Smooth muscle cell (in vitro differentiated cells): ENCODE measurements around the gene STRADB. TPM values are rescaled to one million over a fixed set of nuclear protein-coding genes. Genes with fewer than 3 reads are reported as not detected.
A peak's percentile ranks its signal among the peaks of the same experiment; 100 is the strongest.

Experiments
- DNase-seq: peaks from one replicate; lab custom pipeline; 2025; ENCODE audit not compliant: unreplicated experiment; lab: John Stamatoyannopoulos, UW
- H2AFZ ChIP-seq: fragments of 200-600 bp; sonication (generic); 2 replicates; pipeline ENCODE4 v1.6.0; 2016; ENCODE audit warnings: antibody characterized with exemption, low read depth, mild to moderate bottlenecking
- H3F3A ChIP-seq: fragments of 200-600 bp; sonication (generic); 2 replicates; pipeline ENCODE4 v1.6.0; 2017; ENCODE audit warnings: antibody characterized with exemption, low read depth
- H3K27ac ChIP-seq: fragments of 200-600 bp; sonication (generic); 2 replicates; pipeline ENCODE4 v1.5.1; 2016; ENCODE audit warnings: low read depth, mild to moderate bottlenecking
- H3K27me3 ChIP-seq: fragments of 200-600 bp; sonication (generic); 2 replicates; pipeline ENCODE4 v1.6.1; 2016; ENCODE audit warnings: low read depth, mild to moderate bottlenecking
- H3K36me3 ChIP-seq: fragments of 200-600 bp; sonication (generic); 2 replicates; pipeline ENCODE4 v1.5.1; 2016; ENCODE audit warnings: low read depth
- H3K4me1 ChIP-seq: fragments of 200-600 bp; sonication (generic); 2 replicates; pipeline ENCODE4 v1.5.1; 2016; ENCODE audit warnings: low read depth
- H3K4me2 ChIP-seq: fragments of 200-600 bp; sonication (generic); 2 replicates; pipeline ENCODE4 v1.6.0; 2016; ENCODE audit warnings: mild to moderate bottlenecking
- H3K4me3 ChIP-seq: fragments of 200-600 bp; sonication (generic); 2 replicates; pipeline ENCODE4 v1.5.1; 2016; ENCODE audit warnings: mild to moderate bottlenecking
- H3K79me2 ChIP-seq: fragments of 200-600 bp; sonication (generic); 2 replicates; pipeline ENCODE4 v1.6.0; 2016; ENCODE audit warnings: low read depth, mild to moderate bottlenecking
- H3K9ac ChIP-seq: fragments of 200-600 bp; sonication (generic); 2 replicates; pipeline ENCODE4 v1.6.0; 2016; ENCODE audit warnings: low read depth
- H3K9me3 ChIP-seq: fragments of 200-600 bp; sonication (generic); replicated peaks from 2 replicates; pipeline ENCODE4 v1.5.1; 2016; ENCODE audit warnings: low read depth
- H4K20me1 ChIP-seq: fragments of 200-600 bp; sonication (generic); 2 replicates; pipeline ENCODE4 v1.6.0; 2016; ENCODE audit warnings: low read depth
- CTCF ChIP-seq: fragments of 200-600 bp; sonication (generic); IDR thresholded peaks from 2 replicates; pipeline ENCODE4 v1.5.1; 2017; ENCODE audit warnings: borderline replicate concordance, mild to moderate bottlenecking, antibody characterized with exemption; ENCODE audit not compliant: insufficient read depth, poor library complexity, severe bottlenecking
- WGBS: methylation state at CpG from one replicate; pipeline ENCODE4 v1.1.7; 2016; ENCODE audit warnings: low lambda C conversion rate; 5-methylcytosine and 5-hydroxymethylcytosine counted together
- polyA plus RNA-seq: library from polyadenylated mRNA; unstranded; fragments of >200 nt; fragmentation: Nextera tagmentation; extraction: Ambion mirVana; gene quantifications from 2 replicates; pipeline ENCODE4 v1.2.1, GENCODE V29; 2016
- total RNA-seq: library from RNA; depleted of rRNA; stranded (reverse); fragments of >200 nt; gene quantifications from 2 replicates; pipeline ENCODE4 v1.2.3, GENCODE V29; 2014

The STRADB gene
- total and polyA plus RNA-seq, 2 experiments from 2014 or later = 15.8 to 20.5 TPM

GRCh38 chr2:201403880-201404279, 47.7 kb upstream of the STRADB start:
- no peak for DNase-seq
- WGBS = 86% methylated on average over 3 of the region's 3 CpGs
- Histone ChIP-seq H3K27me3 (no peaks in the 10 kb centered on the region), H3K27ac (peak overlapping the region; percentile 53), H3K9me3 (no peaks in the 10 kb centered on the region), H3F3A (no peaks in the 10 kb centered on the region), H3K4me2 (peak overlapping the region; percentile 42), H4K20me1 (peaks cover 14% of the 10 kb centered on the region), H3K79me2 (peaks cover 40% of the 10 kb centered on the region), H2AFZ (no peak overlapping the region), H3K36me3 (no peaks in the 10 kb centered on the region), H3K9ac (no peak overlapping the region), H3K4me1 (peaks cover 19% of the 10 kb centered on the region), H3K4me3 (no peak overlapping the region)
- no peak for TF ChIP-seq CTCF

- Histone ChIP-seq H3F3A (no peaks in the 10 kb centered on the region), H2AFZ (no peak overlapping the region), H3K4me3 (no peak overlapping the region), H3K27ac (peak overlapping the region; percentile 53), H3K27me3 (no peaks in the 10 kb centered on the region), H3K4me2 (peak overlapping the region; percentile 42), H3K9ac (no peak overlapping the region), H3K4me1 (peaks cover 19% of the 10 kb centered on the region), H3K79me2 (peaks cover 34% of the 10 kb centered on the region), H3K36me3 (no peaks in the 10 kb centered on the region), H4K20me1 (peaks cover 14% of the 10 kb centered on the region), H3K9me3 (no peaks in the 10 kb centered on the region)
- DNase-seq = no peak
- 18% methylated on average over 3 of the region's 3 CpGs for WGBS
- TF ChIP-seq CTCF = no peak
Measured at GRCh38 chr2:201404699-201405280, 46.8 kb upstream of the STRADB start.

- Histone ChIP-seq H3K27ac (peak overlapping the region; percentile 65), H3K9me3 (no peaks in the 10 kb centered on the region), H3K79me2 (peaks cover 27% of the 10 kb centered on the region), H3K4me2 (peak overlapping the region; percentile 81), H3K27me3 (no peaks in the 10 kb centered on the region), H3K4me3 (peak overlapping the region; percentile 19), H3K36me3 (no peaks in the 10 kb centered on the region), H3F3A (no peaks in the 10 kb centered on the region), H2AFZ (no peak overlapping the region), H3K4me1 (peaks cover 19% of the 10 kb centered on the region), H4K20me1 (peaks cover 14% of the 10 kb centered on the region), H3K9ac (peak overlapping the region; percentile 10)
- DNase-seq = no peak
- 32% methylated on average over 3 of the region's 3 CpGs for WGBS
- TF ChIP-seq CTCF = no peak
Measured at GRCh38 chr2:201406077-201406662, 45.4 kb upstream of the STRADB start.

GRCh38 chr2:201407265-201407664, 44.3 kb upstream of the STRADB start:
- no peak overlapping the region for H2AFZ ChIP-seq

More at GRCh38 chr2:201407265-201407664, 44.3 kb upstream of the STRADB start:
- no peaks in the 10 kb centered on the region for H3K27me3 ChIP-seq
- no peaks in the 10 kb centered on the region for H3K9me3 ChIP-seq
- H3F3A ChIP-seq = no peaks in the 10 kb centered on the region
- 89% methylated on average over 2 of the region's 2 CpGs for WGBS
- peaks cover 19% of the 10 kb centered on the region for H3K4me1 ChIP-seq
- H3K9ac ChIP-seq = no peak overlapping the region
- H3K4me3 ChIP-seq = peak overlapping the region; percentile 19
- peak overlapping the region; percentile 81 for H3K4me2 ChIP-seq
- H3K36me3 ChIP-seq = no peaks in the 10 kb centered on the region
- peaks cover 18% of the 10 kb centered on the region for H3K79me2 ChIP-seq
- no peak for DNase-seq
- peaks cover 14% of the 10 kb centered on the region for H4K20me1 ChIP-seq
- H3K27ac ChIP-seq = peak overlapping the region; percentile 65
- TF ChIP-seq CTCF = no peak
